KG1 (cell line): ENCODE measurements around the gene UTP14C.
"Not testable (repeated sequence)": the region's sequence is repeated elsewhere in the genome, so short reads cannot be mapped to it uniquely, and the experiment has no call there.

Source experiments
- DNase-seq: peaks from one replicate; lab custom pipeline; 2025; lab: John Stamatoyannopoulos, UW

The UTP14C gene

GRCh38 chr13:52048516-52048915 is 24.0 kb downstream of the UTP14C start:
- DNase-seq: no peak

- DNase-seq: no peak
Measured at GRCh38 chr13:52051400-52051799, 26.9 kb downstream of the UTP14C start.

GRCh38 chr13:52053460-52053859 is 29.0 kb downstream of the UTP14C start:
- DNase-seq: no peak

- DNase-seq: not testable (repeated sequence)
Measured at GRCh38 chr13:52061064-52061463, 36.6 kb downstream of the UTP14C start.

GRCh38 chr13:52061587-52061986 is 37.1 kb downstream of the UTP14C start:
- DNase-seq: no peak

- DNase-seq: no peak
Measured at GRCh38 chr13:52067237-52067636, 42.7 kb downstream of the UTP14C start.

GRCh38 chr13:52070929-52071523 is 46.5 kb downstream of the UTP14C start:
- DNase-seq: no peak
